Liver (tissue), 9 donors: ENCODE results near the gene NGB. TPM values are rescaled to one million over a fixed set of nuclear protein-coding genes. Genes with fewer than 3 reads are reported as not detected.

ENCODE experiments used
- DNase-seq: peaks from one replicate; pipeline ENCODE4 v3.0.0-alpha.2; 2017; ENCODE audit warnings: low spot score
- H3K27ac ChIP-seq, 2 donors: one replicate each; pipeline ENCODE4 v1.7.0; 2013; ENCODE audit warnings: inconsistent platforms in 2 of 2, low read length in 2 of 2, control low read depth in 1 of 2, low read depth in 1 of 2, mild to moderate bottlenecking in 1 of 2
- H3K27me3 ChIP-seq, 4 donors: one replicate each; pipeline versions ENCODE4 v1.6.1 to v1.7.0; 2013; ENCODE audit warnings: low read length in 3 of 4, inconsistent platforms in 1 of 4, mild to moderate bottlenecking in 1 of 4, moderate library complexity in 1 of 4; ENCODE audit not compliant: control insufficient read depth in 4 of 4, insufficient read depth in 4 of 4
- H3K36me3 ChIP-seq, 4 donors: one replicate each; pipeline versions ENCODE4 v1.6.1 to v1.7.0; 2013; ENCODE audit warnings: low read length in 3 of 4, mild to moderate bottlenecking in 3 of 4, low read depth in 1 of 4, moderate library complexity in 1 of 4; ENCODE audit not compliant: control insufficient read depth in 4 of 4, insufficient read depth in 3 of 4
- H3K4me1 ChIP-seq, 4 donors: one replicate each; pipeline versions ENCODE4 v1.6.1 to v1.7.0; 2013; ENCODE audit warnings: low read length in 3 of 4, mild to moderate bottlenecking in 3 of 4, moderate library complexity in 1 of 4; ENCODE audit not compliant: control insufficient read depth in 4 of 4, insufficient read depth in 4 of 4
- H3K4me3 ChIP-seq, 3 donors: one replicate each; pipeline versions ENCODE4 v1.6.1 to v1.7.0; 2013; ENCODE audit warnings: low read length in 3 of 3, control low read depth in 1 of 3, low read depth in 1 of 3, mild to moderate bottlenecking in 1 of 3
- H3K9ac ChIP-seq, 2 donors: one replicate each; pipeline ENCODE4 v1.7.0; 2013; ENCODE audit warnings: low read length in 2 of 2, mild to moderate bottlenecking in 2 of 2, moderate library complexity in 2 of 2, control low read depth in 1 of 2, low read depth in 1 of 2
- H3K9me3 ChIP-seq, 4 donors: one replicate each; pipeline versions ENCODE4 v1.6.1 to v1.7.0; 2013; ENCODE audit warnings: low read length in 3 of 4; ENCODE audit not compliant: control insufficient read depth in 4 of 4
- ATF3 ChIP-seq: IDR thresholded peaks from 2 replicates; pipeline ENCODE4 v1.6.1; 2016; ENCODE audit warnings: antibody characterized with exemption
- CTCF ChIP-seq: fragments of 150-350 bp; IDR thresholded peaks from 2 replicates; pipeline ENCODE4 v1.5.1; 2017; ENCODE audit warnings: improper control_type of control experiment, low read depth, low read length; ENCODE audit not compliant: missing input control
- EGR1 ChIP-seq, 2 donors: IDR thresholded peaks; 2 replicates each; pipeline ENCODE4 v1.6.1; 2016 to 2018; ENCODE audit warnings: antibody characterized with exemption in 2 of 2, low read depth in 2 of 2
- FOXA1 ChIP-seq: IDR thresholded peaks from 2 replicates; pipeline ENCODE4 v1.6.1; 2016; ENCODE audit warnings: antibody characterized with exemption
- FOXA2 ChIP-seq: IDR thresholded peaks from 2 replicates; pipeline ENCODE4 v1.6.1; 2016; ENCODE audit warnings: antibody characterized with exemption
- GABPA ChIP-seq, 2 donors: IDR thresholded peaks in 1 of 2; conservative IDR thresholded peaks in 1 of 2; 2 replicates each; pipeline ENCODE4 v1.6.1; 2016; ENCODE audit warnings: antibody characterized with exemption in 2 of 2, mild to moderate bottlenecking in 1 of 2, moderate library complexity in 1 of 2
- HNF4G ChIP-seq: IDR thresholded peaks from 2 replicates; pipeline ENCODE4 v1.6.1; 2016; ENCODE audit warnings: antibody characterized with exemption
- JUND ChIP-seq, 2 donors: IDR thresholded peaks; 2 replicates each; pipeline ENCODE4 v1.6.1; 2016; ENCODE audit warnings: antibody characterized with exemption in 2 of 2
- NR2F2 ChIP-seq: IDR thresholded peaks from 2 replicates; pipeline ENCODE4 v1.6.1; 2016; ENCODE audit warnings: antibody characterized with exemption
- RAD21 ChIP-seq, 2 donors: IDR thresholded peaks; 2 replicates each; pipeline ENCODE4 v1.6.1; 2016; ENCODE audit warnings: antibody characterized with exemption in 2 of 2, mild to moderate bottlenecking in 2 of 2
- REST ChIP-seq: IDR thresholded peaks from 2 replicates; pipeline ENCODE4 v1.6.1; 2016; ENCODE audit warnings: antibody characterized with exemption, mild to moderate bottlenecking
- RXRA ChIP-seq, 2 donors: IDR thresholded peaks; 2 replicates each; pipeline ENCODE4 v1.6.1; 2017 to 2018; ENCODE audit warnings: antibody characterized with exemption in 2 of 2, mild to moderate bottlenecking in 1 of 2
- SP1 ChIP-seq: IDR thresholded peaks from 2 replicates; pipeline ENCODE4 v1.6.1; 2018; ENCODE audit warnings: antibody characterized with exemption, mild to moderate bottlenecking
- TAF1 ChIP-seq: conservative IDR thresholded peaks from 2 replicates; pipeline ENCODE4 v1.6.1; 2016; ENCODE audit warnings: antibody characterized with exemption, mild to moderate bottlenecking
- YY1 ChIP-seq: IDR thresholded peaks from 2 replicates; pipeline ENCODE4 v1.6.1; 2016; ENCODE audit warnings: antibody characterized with exemption, mild to moderate bottlenecking
- WGBS: extraction: QIAGEN DNeasy Blood & Tissue Kit; methylation state at CpG from one replicate; pipeline ENCODE4 v1.1.7; 2013; 5-methylcytosine and 5-hydroxymethylcytosine counted together
- polyA plus RNA-seq, 2 donors: library from polyadenylated mRNA; stranded (reverse) in 1 of 2; unstranded in 1 of 2; fragments of 200-250 nt in 1 of 2; fragments of >200 nt in 1 of 2; fragmentation: Nextera tagmentation in 1 of 2; extraction: Ambion mirVana in 1 of 2; gene quantifications; one replicate each; pipeline versions ENCODE4 v1.2.1 to v1.2.3, GENCODE V29; 2013 to 2015
- total RNA-seq, 2 donors: library from RNA; depleted of rRNA; stranded (reverse); fragments of >200 nt; gene quantifications; one replicate each; pipeline ENCODE4 v1.2.3, GENCODE V29; 2014
- TF ChIP-seq, protein P1 (sequence below): IDR thresholded peaks from 2 replicates; pipeline ENCODE4 v1.6.1; 2016; ENCODE audit warnings: antibody characterized with exemption
- TF ChIP-seq, protein P2 (sequence below): IDR thresholded peaks from 2 replicates; pipeline ENCODE4 v1.6.1; 2016; ENCODE audit warnings: antibody characterized with exemption
- donor health status: healthy.
- donor health status: healthy.
- donor health status: healthy.
- donor health status: healthy.
- donor health status: healthy.

Gene NGB
- total and polyA plus RNA-seq, 4 donors, result not detected

GRCh38 chr14:77268989-77269600 is 1.9 kb downstream of the NGB start:
- no peaks in the 10 kb centered on the region for H3K36me3 ChIP-seq
- H3K9me3 ChIP-seq, result peaks cover 0 to 1% (median 0%) of the 10 kb centered on the region in 4 donors
- peaks cover 0 to 10% (median 5%) of the 10 kb centered on the region in 4 donors for H3K27me3 ChIP-seq
- no peak overlapping the region for H3K27ac ChIP-seq
- 34% methylated on average over 8 of the region's 8 CpGs for WGBS
- no peak overlapping the region for H3K9ac ChIP-seq
- TF ChIP-seq RAD21 (IDR thresholded peaks at IDR 0.05) (no peak), EGR1 (IDR thresholded peaks at IDR 0.05; ENCODE audit: low read depth in 2 of 2) (no peak)
- TF ChIP-seq, protein P1, sequence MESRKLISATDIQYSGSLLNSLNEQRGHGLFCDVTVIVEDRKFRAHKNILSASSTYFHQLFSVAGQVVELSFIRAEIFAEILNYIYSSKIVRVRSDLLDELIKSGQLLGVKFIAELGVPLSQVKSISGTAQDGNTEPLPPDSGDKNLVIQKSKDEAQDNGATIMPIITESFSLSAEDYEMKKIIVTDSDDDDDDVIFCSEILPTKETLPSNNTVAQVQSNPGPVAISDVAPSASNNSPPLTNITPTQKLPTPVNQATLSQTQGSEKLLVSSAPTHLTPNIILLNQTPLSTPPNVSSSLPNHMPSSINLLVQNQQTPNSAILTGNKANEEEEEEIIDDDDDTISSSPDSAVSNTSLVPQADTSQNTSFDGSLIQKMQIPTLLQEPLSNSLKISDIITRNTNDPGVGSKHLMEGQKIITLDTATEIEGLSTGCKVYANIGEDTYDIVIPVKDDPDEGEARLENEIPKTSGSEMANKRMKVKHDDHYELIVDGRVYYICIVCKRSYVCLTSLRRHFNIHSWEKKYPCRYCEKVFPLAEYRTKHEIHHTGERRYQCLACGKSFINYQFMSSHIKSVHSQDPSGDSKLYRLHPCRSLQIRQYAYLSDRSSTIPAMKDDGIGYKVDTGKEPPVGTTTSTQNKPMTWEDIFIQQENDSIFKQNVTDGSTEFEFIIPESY, result no peak
- DNase-seq, result no peak
- H3K4me1 ChIP-seq, result peaks cover 0 to 4% (median 0%) of the 10 kb centered on the region in 4 donors
- H3K4me3 ChIP-seq, result no peak overlapping the region

GRCh38 chr14:77267937-77268699 is 2.9 kb downstream of the NGB start:
- Histone ChIP-seq H3K4me3 (no peak overlapping the region), H3K9me3 (peaks cover 0 to 1% (median 0%) of the 10 kb centered on the region in 4 donors), H3K4me1 (peaks cover 0 to 4% (median 0%) of the 10 kb centered on the region in 4 donors), H3K9ac (no peak overlapping the region), H3K27ac (no peak overlapping the region), H3K27me3 (peaks cover 0 to 10% (median 5%) of the 10 kb centered on the region in 4 donors), H3K36me3 (no peaks in the 10 kb centered on the region)
- no peak for DNase-seq
- WGBS, result 91% methylated on average over 5 of the region's 5 CpGs
- TF ChIP-seq GABPA (IDR thresholded peaks at IDR 0.05 in 1 of 2, conservative IDR thresholded peaks at IDR 0.05 in 1 of 2) (no peak), ATF3 (no peak), NR2F2 (no peak), SP1 (no peak), JUND (IDR thresholded peaks at IDR 0.05) (no peak), RXRA (IDR thresholded peaks at IDR 0.05) (no peak), HNF4G (no peak), EGR1 (IDR thresholded peaks at IDR 0.05; ENCODE audit: low read depth in 2 of 2) (no peak), FOXA1 (no peak), TAF1 (no peak), RAD21 (IDR thresholded peaks at IDR 0.05) (no peak), REST (no peak), FOXA2 (no peak), CTCF (no peak), YY1 (no peak)
- TF ChIP-seq, protein P2, sequence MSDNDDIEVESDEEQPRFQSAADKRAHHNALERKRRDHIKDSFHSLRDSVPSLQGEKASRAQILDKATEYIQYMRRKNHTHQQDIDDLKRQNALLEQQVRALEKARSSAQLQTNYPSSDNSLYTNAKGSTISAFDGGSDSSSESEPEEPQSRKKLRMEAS, result no peak
- TF ChIP-seq, protein P1, result no peak
